Vagina (tissue), 2 donors: ENCODE measurements around the gene KIDINS220.
"Not testable (repeated sequence)": the region's sequence is repeated elsewhere in the genome, so short reads cannot be mapped to it uniquely, and the experiment has no call there.

Source experiments
- CTCF ChIP-seq, 3 experiments: fragments of 450-650 bp in 2 of 3; fragments of 200-600 bp in 1 of 3; sonication (generic) in 1 of 3; IDR thresholded peaks; one replicate each; pipeline ENCODE4 v1.5.1; 2017 to 2019; ENCODE audit warnings: antibody characterized with exemption in 3 of 3, mild to moderate bottlenecking in 2 of 3, moderate library complexity in 2 of 3
- POLR2A ChIP-seq, 2 donors: fragments of 450-650 bp; IDR thresholded peaks; one replicate each; pipeline ENCODE4 v1.6.1; 2017; ENCODE audit warnings: antibody characterized with exemption in 2 of 2, mild to moderate bottlenecking in 2 of 2, moderate library complexity in 2 of 2

GRCh38 chr2:8729101-8729500 is 108.3 kb downstream of the KIDINS220 start:
- TF ChIP-seq CTCF, POLR2A (IDR thresholded peaks at IDR 0.05): not testable (repeated sequence)
